Ishikawa (cell line): ENCODE data around the gene SRSF12.

Experiments used
- CEBPB ChIP-seq: IDR thresholded peaks from 2 replicates; pipeline ENCODE4 v1.6.1; 2012
- CREB1 ChIP-seq: IDR thresholded peaks from 2 replicates; pipeline ENCODE4 v1.6.1; 2012; ENCODE audit warnings: low read depth
- EGR1 ChIP-seq: IDR thresholded peaks from 2 replicates; pipeline ENCODE4 v1.6.1; 2012
- EP300 ChIP-seq: IDR thresholded peaks from 2 replicates; pipeline ENCODE4 v1.6.1; 2012; ENCODE audit warnings: borderline replicate concordance
- FOXM1 ChIP-seq: IDR thresholded peaks from 2 replicates; pipeline ENCODE4 v1.6.1; 2012; ENCODE audit warnings: low read depth, borderline replicate concordance
- MAX ChIP-seq: IDR thresholded peaks from 2 replicates; pipeline ENCODE4 v1.6.1; 2012
- NFIC ChIP-seq: IDR thresholded peaks from 2 replicates; pipeline ENCODE4 v1.6.1; 2012
- RAD21 ChIP-seq: IDR thresholded peaks from 2 replicates; pipeline ENCODE4 v1.6.1; 2012; ENCODE audit warnings: low read depth
- REST ChIP-seq: IDR thresholded peaks from 2 replicates; pipeline ENCODE4 v1.6.1; 2012; ENCODE audit warnings: low read depth, mild to moderate bottlenecking
- TAF1 ChIP-seq: IDR thresholded peaks from 2 replicates; pipeline ENCODE4 v1.6.1; 2012; ENCODE audit warnings: low read depth, mild to moderate bottlenecking
- TCF12 ChIP-seq: IDR thresholded peaks from 2 replicates; pipeline ENCODE4 v1.6.1; 2012; ENCODE audit warnings: low read depth
- TEAD4 ChIP-seq: IDR thresholded peaks from 2 replicates; pipeline ENCODE4 v1.6.1; 2012
- USF1 ChIP-seq: IDR thresholded peaks from 2 replicates; pipeline ENCODE4 v1.6.1; 2012
- YY1 ChIP-seq: IDR thresholded peaks from 2 replicates; pipeline ENCODE4 v1.6.1; 2012; ENCODE audit warnings: low read depth
- ZBTB7A ChIP-seq: IDR thresholded peaks from 2 replicates; pipeline ENCODE4 v1.6.1; 2012; ENCODE audit warnings: low read depth

SRSF12 gene

GRCh38 chr6:89081129-89081422 is 36.8 kb downstream of the SRSF12 start:
- TF ChIP-seq TAF1 (no peak), ZBTB7A (no peak), TCF12 (no peak), EP300 (no peak), MAX (no peak), NFIC (no peak), EGR1 (no peak), REST (no peak), CREB1 (no peak)

- TF ChIP-seq TAF1 (peak; percentile 94), ZBTB7A (no peak), YY1 (no peak), TCF12 (peak; percentile 32; the same call in 1 of the 2 replicates), MAX (peak; percentile 43; the same call in 1 of the 2 replicates), TEAD4 (no peak), RAD21 (no peak), EGR1 (peak; percentile 76), CEBPB (no peak)
These were observed 37.4 kb downstream of the SRSF12 start, which contains the start of gene PNRC1 for GRCh38 chr6:89080281-89081128. PNRC1 (plus strand) TSS chr6:89080751; CDS start chr6:89080895, 144 bp downstream.

- no peak for TF ChIP-seq TAF1
- no peak for TF ChIP-seq NFIC
- TF ChIP-seq CEBPB, result no peak
- no peak for TF ChIP-seq FOXM1
- no peak for TF ChIP-seq TEAD4
- TF ChIP-seq TCF12, result no peak
- TF ChIP-seq EP300, result no peak
- TF ChIP-seq REST, result no peak
- no peak for TF ChIP-seq ZBTB7A
- TF ChIP-seq EGR1, result no peak
- TF ChIP-seq USF1, result no peak
- TF ChIP-seq YY1, result no peak
- no peak for TF ChIP-seq CREB1
These were observed 38.2 kb downstream of the SRSF12 start for GRCh38 chr6:89079511-89080234.

GRCh38 chr6:89073840-89074239 is 44.0 kb downstream of the SRSF12 start:
- no peak for TF ChIP-seq CEBPB
- TF ChIP-seq EP300, result no peak
- no peak for TF ChIP-seq CREB1
- no peak for TF ChIP-seq REST
- TF ChIP-seq YY1, result no peak
